BE2C (cell line): Measurements from ENCODE around the gene HECTD2.
"Not testable (repeated sequence)": the region's sequence is repeated elsewhere in the genome, so short reads cannot be mapped to it uniquely, and the experiment has no call there.

Source experiments
- DNase-seq: peaks from one replicate; pipeline ENCODE4 v3.0.0-alpha.2; 2020
- H3K27me3 ChIP-seq: fragments of 250-450 bp; sonication (Bioruptor Pico); 2 replicates; pipeline ENCODE4 v1.5.1; 2020; ENCODE audit warnings: mild to moderate bottlenecking
- H3K36me3 ChIP-seq: fragments of 250-450 bp; sonication (Bioruptor Pico); 2 replicates; pipeline ENCODE4 v1.5.1; 2020; ENCODE audit warnings: mild to moderate bottlenecking
- H3K4me1 ChIP-seq: fragments of 250-450 bp; sonication (Bioruptor Pico); 2 replicates; pipeline ENCODE4 v1.5.1; 2020
- H3K4me3 ChIP-seq: 2 replicates; pipeline ENCODE4 v1.5.1; 2011; ENCODE audit warnings: low read depth, low read length
- H3K9me3 ChIP-seq: fragments of 250-450 bp; sonication (Bioruptor Pico); 2 replicates; pipeline ENCODE4 v1.5.1; 2020
- CTCF ChIP-seq: IDR thresholded peaks from 2 replicates; pipeline ENCODE4 v1.5.1; 2012; ENCODE audit warnings: mild to moderate bottlenecking, low read depth, low read length

HECTD2 gene

GRCh38 chr10:91369978-91370589 lies 40.1 kb upstream of the HECTD2 start:
- peak; percentile 65 for TF ChIP-seq CTCF
- H3K36me3 ChIP-seq, H3K4me3 ChIP-seq, DNase-seq, H3K27me3 ChIP-seq, H3K9me3 ChIP-seq, H3K4me1 ChIP-seq: not testable (repeated sequence)

GRCh38 chr10:91374052-91374451 lies 36.1 kb upstream of the HECTD2 start:
- TF ChIP-seq CTCF = no peak
- Histone ChIP-seq H3K4me1 (peaks cover 6% of the 10 kb centered on the region), H3K27me3 (no peaks in the 10 kb centered on the region), H3K9me3 (no peaks in the 10 kb centered on the region; the same call in 1 of the 2 replicates), H3K4me3 (no peak overlapping the region), H3K36me3 (no peaks in the 10 kb centered on the region)
- no peak for DNase-seq

GRCh38 chr10:91378061-91378460 lies 32.1 kb upstream of the HECTD2 start:
- peak; percentile 54 for DNase-seq
- H3K27me3 ChIP-seq = peaks cover 6% of the 10 kb centered on the region
- H3K36me3 ChIP-seq = no peaks in the 10 kb centered on the region
- TF ChIP-seq CTCF = no peak
- H3K9me3 ChIP-seq = no peaks in the 10 kb centered on the region; the same call in 1 of the 2 replicates
- H3K4me3 ChIP-seq = no peak overlapping the region
- peaks cover 24% of the 10 kb centered on the region for H3K4me1 ChIP-seq

- peak; percentile 69 for DNase-seq
- peaks cover 24% of the 10 kb centered on the region for H3K4me1 ChIP-seq
- no peak for TF ChIP-seq CTCF
- no peaks in the 10 kb centered on the region for H3K9me3 ChIP-seq
- H3K27me3 ChIP-seq = peaks cover 23% of the 10 kb centered on the region
- peak overlapping the region; percentile 17 for H3K4me3 ChIP-seq
- no peaks in the 10 kb centered on the region for H3K36me3 ChIP-seq
Measured at GRCh38 chr10:91380873-91381256, 29.3 kb upstream of the HECTD2 start.

- Histone ChIP-seq H3K36me3 (no peaks in the 10 kb centered on the region), H3K27me3 (peaks cover 23% of the 10 kb centered on the region), H3K4me1 (peaks cover 24% of the 10 kb centered on the region), H3K4me3 (peak overlapping the region; percentile 17), H3K9me3 (no peaks in the 10 kb centered on the region)
- TF ChIP-seq CTCF = no peak
- DNase-seq = peak; percentile 91
Measured at GRCh38 chr10:91381257-91381891, 28.8 kb upstream of the HECTD2 start.

- no peaks in the 10 kb centered on the region for H3K9me3 ChIP-seq
Measured at GRCh38 chr10:91385306-91386085, 24.6 kb upstream of the HECTD2 start.

More at GRCh38 chr10:91385306-91386085, 24.6 kb upstream of the HECTD2 start:
- H3K4me3 ChIP-seq = no peak overlapping the region
- TF ChIP-seq CTCF = no peak
- H3K4me1 ChIP-seq = peaks cover 14% of the 10 kb centered on the region
- H3K27me3 ChIP-seq = peaks cover 37% of the 10 kb centered on the region
- no peaks in the 10 kb centered on the region for H3K36me3 ChIP-seq
- DNase-seq = no peak
